ENCODE results near the gene HIGD1A. TPM values are rescaled to one million over a fixed set of nuclear protein-coding genes. Genes with fewer than 3 reads are reported as not detected.
A peak's percentile ranks its signal among the peaks of the same experiment; 100 is the strongest.

HIGD1A gene
- total and polyA plus RNA-seq, 2 of the 4 experiments (the other 2 are of a cell fraction) = 86.6 to 137 TPM

DNA sequence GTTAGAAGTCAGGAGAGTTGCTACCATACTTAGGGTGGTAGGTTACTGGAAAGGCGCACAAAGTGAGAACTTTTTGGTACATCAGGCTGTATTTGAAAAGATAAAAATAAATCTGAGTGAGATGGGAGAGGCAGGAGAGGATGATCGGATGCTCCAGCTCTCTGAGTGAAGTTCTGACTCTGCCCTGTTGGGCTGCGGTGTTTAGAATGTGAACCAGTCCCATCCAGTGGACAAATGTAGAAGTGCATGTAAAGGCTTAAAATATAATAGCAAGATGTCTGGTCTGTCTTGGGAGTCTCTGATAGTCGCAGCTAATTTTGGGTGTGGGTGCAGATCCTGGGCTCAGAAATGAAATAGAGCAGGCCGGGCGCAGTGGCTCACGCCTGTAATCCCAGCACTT is 35.3 kb upstream of the HIGD1A start:
- DNase-seq = peak; percentile 71
- intact Hi-C loops (cut with micrococcal nuclease) = loop anchor here (1.0 to 5.0 kb wide), 2 partner anchors 59 to 592 kb away; no protein-coding TSS in a partner anchor
- H3K9me3 ChIP-seq (ENCODE audit: control insufficient read depth, insufficient read depth, low read length) = no peaks in the 10 kb centered on the region

More for the DNA sequence above, 35.3 kb upstream of the HIGD1A start:
- Histone ChIP-seq H2BK5ac (ENCODE audit: low read depth, low read length, poor library complexity, severe bottlenecking) (no peak overlapping the region), H3K9ac (ENCODE audit: low read depth, low read length) (no peak overlapping the region), H4K91ac (ENCODE audit: insufficient read depth, low read depth, low read length) (no peak overlapping the region), H2AK5ac (ENCODE audit: low read depth, low read length) (no peak overlapping the region), H2AK9ac (replicated peaks; ENCODE audit: low read depth, low read length, poor library complexity) (no peak overlapping the region), H2BK15ac (ENCODE audit: low read depth, low read length) (no peak overlapping the region), H2BK120ac (ENCODE audit: low read depth, low read length) (no peak overlapping the region), H3K14ac (replicated peaks; ENCODE audit: low read depth, low read length) (no peak overlapping the region), H4K8ac (ENCODE audit: low read depth in 2 of 2, low read length in 2 of 2) (no peak overlapping the region), H3K4me2 (ENCODE audit: low read depth, low read length) (peak overlapping the region; percentile 48; the same call in 1 of the 2 replicates), H4K5ac (ENCODE audit: low read depth, low read length) (no peak overlapping the region), H3K79me1 (ENCODE audit: low read depth in 1 of 2, low read length in 2 of 2) (no peaks in the 10 kb centered on the region), H3K18ac (ENCODE audit: low read depth, low read length) (no peak overlapping the region), H4K20me1 (ENCODE audit: insufficient read depth, low read length) (no peaks in the 10 kb centered on the region), H3K36me3 (ENCODE audit: control insufficient read depth, insufficient read depth, low read length) (no peaks in the 10 kb centered on the region), H3K27me3 (ENCODE audit: control insufficient read depth, insufficient read depth, low read length) (peaks cover 39% of the 10 kb centered on the region), H3K56ac (ENCODE audit: extremely low read depth, insufficient read depth, low read length) (no peak overlapping the region), H2BK20ac (ENCODE audit: low read depth, low read length) (no peak overlapping the region), H2AFZ (replicated peaks; ENCODE audit: low read length, poor library complexity) (no peak overlapping the region), H3K4me3 (ENCODE audit: insufficient read depth, low read depth, low read length) (no peak overlapping the region), H3K4me1 (ENCODE audit: control insufficient read depth, insufficient read depth, low read length) (no peaks in the 10 kb centered on the region), H3K23ac (ENCODE audit: low read depth, low read length) (no peak overlapping the region), H3K9me1 (ENCODE audit: insufficient read depth, low read length) (no peaks in the 10 kb centered on the region), H3K4ac (ENCODE audit: low read depth, low read length) (no peak overlapping the region), H3K27ac (ENCODE audit: insufficient read depth, low read length) (no peak overlapping the region)
- peak; percentile 100 for ATAC-seq (ENCODE audit: low read depth)
- dilution Hi-C loops (cut with HindIII; ENCODE audit: low sequenced_read_pairs, unreplicated experiment) (no loop called here), in situ Hi-C loops (cut with MboI; ENCODE audit: low sequenced_read_pairs) (loop anchor here (5.0 kb wide), 1 partner anchor 57 kb away; no protein-coding TSS in a partner anchor)
- no TSS peak for BruUV-seq (replicated peaks)
- WGBS, 2 experiments (ENCODE audit: extremely low coverage in 2 of 2, insufficient read length in 1 of 2) = 21% methylated on average over 3 of the region's 7 CpGs; no CpG with 5 or more reads in 1 of the 2 experiments
- ChIA-PET POLR2A (ENCODE audit: unreplicated experiment) (interaction anchor here (0.5 kb wide), 1 partner anchor 95 kb away, joined by 7 read pairs; no protein-coding TSS in a partner anchor), CTCF (interaction anchor here (0.6 to 1.5 kb wide), 10 partner anchors 8 to 236 kb away, joined by 3 to 4 read pairs (median 3); no protein-coding TSS in a partner anchor)
- TF ChIP-seq CTCF (conservative IDR thresholded peaks at IDR 0.05; ENCODE audit: low read depth, low read length) (peak; percentile 78), RAD21 (IDR thresholded peaks at IDR 0.05; ENCODE audit: low read length) (peak; percentile 62), SMC3 (IDR thresholded peaks at IDR 0.05; ENCODE audit: low read depth, low read length) (peak; percentile 64), RCOR1 (IDR thresholded peaks at IDR 0.05; ENCODE audit: insufficient replicate concordance, low read length) (no peak), MAZ (IDR thresholded peaks at IDR 0.05; ENCODE audit: borderline replicate concordance, low read depth, low read length) (no peak)

Data from IMR-90 (cell line).